Karpas-422 (cell line): ENCODE measurements around the gene CASP10. TPM values are rescaled to one million over a fixed set of nuclear protein-coding genes. Genes with fewer than 3 reads are reported as not detected.
"Not testable (repeated sequence)": the region's sequence is repeated elsewhere in the genome, so short reads cannot be mapped to it uniquely, and the experiment has no call there.

Source experiments
- DNase-seq: peaks from one replicate; pipeline ENCODE4 v3.0.0-alpha.2; 2015
- H2AFZ ChIP-seq: fragments of 200-600 bp; sonication (generic); 2 replicates; pipeline ENCODE4 v1.6.1; 2014; ENCODE audit warnings: antibody characterized with exemption, low read length, mixed read lengths
- H3K27ac ChIP-seq: fragments of 200-600 bp; sonication (generic); 2 replicates; pipeline ENCODE4 v1.5.1; 2014; ENCODE audit warnings: mild to moderate bottlenecking, low read length, moderate library complexity
- H3K27me3 ChIP-seq: fragments of 200-600 bp; sonication (generic); 2 replicates; pipeline ENCODE4 v1.6.1; 2014; ENCODE audit warnings: low read length, mixed read lengths
- H3K36me3 ChIP-seq: fragments of 200-600 bp; sonication (generic); 2 replicates; pipeline ENCODE4 v1.6.1; 2014; ENCODE audit warnings: low read length, mixed read lengths; ENCODE audit not compliant: insufficient read depth
- H3K4me1 ChIP-seq: fragments of 200-600 bp; sonication (generic); 2 replicates; pipeline ENCODE4 v1.6.1; 2014; ENCODE audit warnings: mild to moderate bottlenecking, low read length, mixed read lengths
- H3K4me2 ChIP-seq: fragments of 200-600 bp; sonication (generic); 2 replicates; pipeline ENCODE4 v1.6.1; 2014; ENCODE audit warnings: low read length, low read depth, mild to moderate bottlenecking; ENCODE audit not compliant: poor library complexity, severe bottlenecking
- H3K4me3 ChIP-seq: fragments of 200-600 bp; sonication (generic); 2 replicates; pipeline ENCODE4 v1.5.1; 2014; ENCODE audit warnings: mild to moderate bottlenecking, antibody characterized with exemption, low read length, mixed read lengths
- H3K79me2 ChIP-seq: fragments of 200-600 bp; sonication (generic); 2 replicates; pipeline ENCODE4 v1.6.1; 2014; ENCODE audit warnings: mild to moderate bottlenecking, low read length, mixed read lengths
- H3K9ac ChIP-seq: fragments of 200-600 bp; sonication (generic); 2 replicates; pipeline ENCODE4 v1.6.0; 2014; ENCODE audit warnings: low read length
- H3K9me2 ChIP-seq: fragments of 200-600 bp; sonication (generic), shearing (Covaris generic); replicated peaks from 2 replicates; pipeline ENCODE4 v1.6.0; 2014; ENCODE audit warnings: mild to moderate bottlenecking, low read length, moderate library complexity; ENCODE audit not compliant: insufficient read depth
- H3K9me3 ChIP-seq: fragments of 300-700, 200-600 bp; sonication (generic); 2 replicates; pipeline ENCODE4 v1.6.1; 2014; ENCODE audit warnings: low read length, mixed read lengths
- H4K20me1 ChIP-seq: fragments of 200-600 bp; sonication (generic); 2 replicates; pipeline ENCODE4 v1.6.1; 2014; ENCODE audit warnings: mild to moderate bottlenecking, antibody characterized with exemption, low read length, low read depth; ENCODE audit not compliant: insufficient read depth
- total RNA-seq: library from RNA; depleted of rRNA; stranded (reverse); fragments of >200 nt; shearing (Covaris generic); gene quantifications from 2 replicates; pipeline ENCODE4 v1.2.3, GENCODE V29; 2014; ENCODE audit warnings: low replicate concordance

Gene CASP10
- total RNA-seq, 1 experiment from 2014 or later, result 0.48 TPM

- peaks cover 23% of the 10 kb centered on the region for H3K36me3 ChIP-seq
- H3K4me2 ChIP-seq, result no peak overlapping the region
- no peak overlapping the region for H3K27ac ChIP-seq
- H2AFZ ChIP-seq, result no peak overlapping the region
- H3K79me2 ChIP-seq, result no peaks in the 10 kb centered on the region
- H3K9me2 ChIP-seq, result no peaks in the 10 kb centered on the region
- H3K9ac ChIP-seq, result no peak overlapping the region
- DNase-seq, result no peak
- H3K4me3 ChIP-seq, result no peak overlapping the region
- H4K20me1 ChIP-seq, result no peaks in the 10 kb centered on the region
- no peaks in the 10 kb centered on the region for H3K9me3 ChIP-seq
- H3K4me1 ChIP-seq, result peaks cover 27% of the 10 kb centered on the region
- H3K27me3 ChIP-seq, result no peaks in the 10 kb centered on the region
These were observed 18.8 kb upstream of the CASP10 start for GRCh38 chr2:201164166-201164565.

- peaks cover 27% of the 10 kb centered on the region for H3K4me1 ChIP-seq
- H3K27ac ChIP-seq, result no peak overlapping the region
- no peak overlapping the region for H2AFZ ChIP-seq
- peaks cover 21% of the 10 kb centered on the region for H3K36me3 ChIP-seq
- no peak for DNase-seq
- no peaks in the 10 kb centered on the region for H3K79me2 ChIP-seq
- no peak overlapping the region for H3K4me3 ChIP-seq
- no peak overlapping the region for H3K4me2 ChIP-seq
- no peaks in the 10 kb centered on the region for H3K9me2 ChIP-seq
- H4K20me1 ChIP-seq, result no peaks in the 10 kb centered on the region
- no peaks in the 10 kb centered on the region for H3K27me3 ChIP-seq
- H3K9ac ChIP-seq, result no peak overlapping the region
- no peaks in the 10 kb centered on the region for H3K9me3 ChIP-seq
These were observed 15.4 kb upstream of the CASP10 start for GRCh38 chr2:201167546-201167945.

DNA sequence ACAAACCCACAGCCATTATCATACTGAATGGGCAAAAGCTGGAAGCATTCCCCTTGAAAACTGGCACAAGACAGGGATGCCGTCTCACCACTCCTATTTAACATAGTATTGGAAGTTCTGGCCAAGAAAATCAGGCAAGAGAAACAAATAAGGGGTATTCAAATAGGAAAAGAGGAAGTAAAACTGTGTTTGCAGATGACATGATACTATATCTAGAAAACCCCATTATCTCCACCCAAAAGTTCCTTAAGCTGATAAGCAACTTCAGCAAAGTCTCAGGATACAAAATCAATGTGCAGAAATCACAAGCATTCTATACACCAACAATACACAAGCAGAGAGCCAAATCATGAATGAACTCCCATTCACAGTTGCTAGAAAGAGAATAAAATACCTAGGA is 14.4 kb upstream of the CASP10 start:
- not testable (repeated sequence) for H3K9me3 ChIP-seq, H3K79me2 ChIP-seq, H3K27me3 ChIP-seq, H2AFZ ChIP-seq, H3K27ac ChIP-seq, H3K9ac ChIP-seq, DNase-seq, H3K4me3 ChIP-seq, H3K9me2 ChIP-seq, H4K20me1 ChIP-seq
- peak overlapping the region; percentile 28 for H3K4me2 ChIP-seq
- H3K4me1 ChIP-seq, result peaks cover 18% of the 10 kb centered on the region
- peaks cover 15% of the 10 kb centered on the region for H3K36me3 ChIP-seq

DNA sequence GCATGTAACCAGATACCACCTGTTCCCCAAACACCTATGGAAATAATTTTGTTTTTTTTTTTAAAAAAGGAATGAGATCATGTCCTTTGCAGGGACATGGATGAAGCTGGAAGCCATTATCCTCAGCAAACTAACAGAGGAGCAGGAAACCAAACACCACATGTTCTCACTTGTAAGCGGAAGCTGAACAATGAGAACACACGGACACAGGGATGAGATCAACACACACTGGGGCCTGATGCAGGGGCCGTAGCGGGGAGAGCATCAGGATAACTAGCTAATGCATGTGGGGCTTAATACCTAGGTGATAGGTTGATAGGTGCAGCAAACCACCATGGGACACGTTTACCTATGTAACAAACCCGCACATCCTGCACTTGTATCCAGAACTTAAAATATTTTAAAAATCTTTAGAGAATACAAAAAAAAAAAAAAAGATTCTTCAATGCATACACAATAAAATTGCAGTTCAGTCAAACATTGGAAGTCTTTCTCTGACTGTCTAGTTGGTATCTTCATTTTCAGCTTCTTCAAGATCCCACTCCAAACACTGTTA is 11.6 kb upstream of the CASP10 start:
- Histone ChIP-seq H3K9me3 (no peaks in the 10 kb centered on the region), H3K9me2 (no peaks in the 10 kb centered on the region), H3K4me3 (no peak overlapping the region), H3K4me1 (peaks cover 25% of the 10 kb centered on the region), H3K9ac (no peak overlapping the region), H3K27me3 (no peaks in the 10 kb centered on the region), H4K20me1 (no peaks in the 10 kb centered on the region), H3K79me2 (no peaks in the 10 kb centered on the region), H3K36me3 (no peaks in the 10 kb centered on the region; the same call in 1 of the 2 replicates), H3K27ac (no peak overlapping the region), H3K4me2 (no peak overlapping the region), H2AFZ (no peak overlapping the region)
- no peak for DNase-seq

GRCh38 chr2:201172279-201172678 is 10.7 kb upstream of the CASP10 start:
- DNase-seq, result no peak
- no peaks in the 10 kb centered on the region for H3K9me3 ChIP-seq
- no peaks in the 10 kb centered on the region for H4K20me1 ChIP-seq
- no peak overlapping the region for H3K9ac ChIP-seq
- H3K4me3 ChIP-seq, result no peak overlapping the region
- no peaks in the 10 kb centered on the region; the same call in 1 of the 2 replicates for H3K36me3 ChIP-seq
- no peak overlapping the region for H3K4me2 ChIP-seq
- H3K27me3 ChIP-seq, result no peaks in the 10 kb centered on the region
- no peak overlapping the region for H3K27ac ChIP-seq
- H3K79me2 ChIP-seq, result no peaks in the 10 kb centered on the region
- H3K9me2 ChIP-seq, result no peaks in the 10 kb centered on the region
- H2AFZ ChIP-seq, result no peak overlapping the region
- peaks cover 28% of the 10 kb centered on the region for H3K4me1 ChIP-seq

DNA sequence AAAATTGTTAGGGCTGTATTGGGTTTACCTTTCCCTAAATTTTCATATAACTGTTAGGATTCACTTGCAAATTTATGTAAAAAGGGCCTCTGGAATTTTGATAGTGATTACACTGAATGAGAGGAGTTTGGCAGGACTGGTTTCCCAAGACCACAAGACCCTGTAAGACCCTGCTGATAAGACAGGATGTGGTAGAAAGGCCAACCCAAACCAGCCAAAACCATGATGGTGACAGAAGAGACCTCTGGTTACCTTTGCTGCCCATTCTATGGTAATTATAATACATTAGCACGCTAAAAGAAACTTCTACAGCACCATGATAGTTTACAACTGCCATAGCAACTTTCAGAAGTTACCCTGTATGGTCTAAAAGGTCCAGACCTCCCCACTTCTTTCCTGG is 8.3 kb upstream of the CASP10 start:
- Histone ChIP-seq H3K9me2 (no peaks in the 10 kb centered on the region), H3K27ac (no peak overlapping the region), H3K4me3 (no peak overlapping the region), H3K9ac (no peak overlapping the region), H3K36me3 (no peaks in the 10 kb centered on the region), H3K4me1 (peaks cover 11% of the 10 kb centered on the region), H2AFZ (no peak overlapping the region), H3K27me3 (no peaks in the 10 kb centered on the region), H4K20me1 (no peaks in the 10 kb centered on the region), H3K4me2 (no peak overlapping the region), H3K9me3 (no peaks in the 10 kb centered on the region), H3K79me2 (no peaks in the 10 kb centered on the region)
- no peak for DNase-seq

GRCh38 chr2:201176081-201176481 is 6.9 kb upstream of the CASP10 start:
- no peak for DNase-seq
- Histone ChIP-seq H2AFZ (peak overlapping the region; percentile 58; the same call in 1 of the 2 replicates), H3K9me3 (no peaks in the 10 kb centered on the region), H3K9me2 (no peaks in the 10 kb centered on the region), H3K27ac (no peak overlapping the region), H3K36me3 (no peaks in the 10 kb centered on the region), H3K4me3 (no peak overlapping the region), H4K20me1 (no peaks in the 10 kb centered on the region), H3K79me2 (no peaks in the 10 kb centered on the region), H3K4me2 (no peak overlapping the region), H3K4me1 (peaks cover 11% of the 10 kb centered on the region), H3K9ac (0 out of 2 replicates have a peak overlapping the region, but pooled peaks have one; percentile 15), H3K27me3 (no peaks in the 10 kb centered on the region)

GRCh38 chr2:201180010-201180409 is 2.9 kb upstream of the CASP10 start:
- Histone ChIP-seq H3K4me2 (no peak overlapping the region), H3K27me3 (0 out of 2 replicates have a peak, but pooled peaks cover 5% of the 10 kb centered on the region), H3K27ac (no peak overlapping the region), H3K9me2 (no peaks in the 10 kb centered on the region), H3K9me3 (no peaks in the 10 kb centered on the region), H3K9ac (no peak overlapping the region), H3K4me1 (peaks cover 26% of the 10 kb centered on the region), H2AFZ (peak overlapping the region; percentile 30; the same call in 1 of the 2 replicates), H4K20me1 (no peaks in the 10 kb centered on the region), H3K79me2 (no peaks in the 10 kb centered on the region), H3K36me3 (no peaks in the 10 kb centered on the region), H3K4me3 (no peak overlapping the region)
- DNase-seq, result peak; percentile 70
